Upper lobe of right lung (tissue), 1 donor: ENCODE measurements around the gene JRKL. TPM values are rescaled to one million over a fixed set of nuclear protein-coding genes. Genes with fewer than 3 reads are reported as not detected.
"Not testable (repeated sequence)": the region's sequence is repeated elsewhere in the genome, so short reads cannot be mapped to it uniquely, and the experiment has no call there.

Source experiments
- ATAC-seq: fragments of 200-7000 bp; cut with Tn5 transposase; one replicate; pipeline ENCODE4 v1.9.1; 2020; ENCODE audit warnings: mild to moderate bottlenecking, moderate library complexity
- DNase-seq: peaks from one replicate; pipeline ENCODE4 v3.0.0-alpha.2; 2020
- H3K27ac ChIP-seq: fragments of 200-600 bp; one replicate; pipeline ENCODE4 v1.8.0; 2022
- H3K27me3 ChIP-seq: fragments of 200-600 bp; one replicate; pipeline ENCODE4 v1.8.0; 2022; ENCODE audit warnings: mild to moderate bottlenecking
- H3K36me3 ChIP-seq: fragments of 200-600 bp; one replicate; pipeline ENCODE4 v1.8.0; 2022
- H3K4me1 ChIP-seq: fragments of 200-600 bp; one replicate; pipeline ENCODE4 v1.8.0; 2022
- H3K4me3 ChIP-seq: fragments of 200-600 bp; one replicate; pipeline ENCODE4 v1.8.0; 2022; ENCODE audit warnings: mild to moderate bottlenecking
- H3K9me3 ChIP-seq: fragments of 200-600 bp; one replicate; pipeline ENCODE4 v1.8.0; 2022
- CTCF ChIP-seq: fragments of 200-600 bp; IDR thresholded peaks from one replicate; pipeline ENCODE4 v1.8.0; 2022; ENCODE audit warnings: antibody characterized with exemption
- intact Hi-C: fragments of 100-400 bp; cut with DNase I; formaldehyde crosslinking; loops from one replicate; pipeline ENCODE4 v1.11.0; 2022
- total RNA-seq: library from RNA; stranded (reverse); fragmentation: NEBNext Ultra II Directional; extraction: Animal tissue kit (Norgen Biotek cat#: 25700); gene quantifications from one replicate; pipeline ENCODE4 v1.2.1, GENCODE V29; 2021
- donor health status: DM: no; HTN: yes; CAD: no; lungs with severe emphysema.

Gene JRKL
- total RNA-seq, 1 donor from 2014 or later: 9.8 TPM

- intact Hi-C loops: no loop called here
- no peaks in the 10 kb centered on the region for H3K9me3 ChIP-seq
Measured at GRCh38 chr11:96394773-96395172, 5.0 kb downstream of the JRKL start.

GRCh38 chr11:96396637-96397036 is 6.8 kb downstream of the JRKL start:
- ATAC-seq (no peak), DNase-seq (no peak)
- no peak for TF ChIP-seq CTCF
- no peaks in the 10 kb centered on the region for H3K27me3 ChIP-seq
- H3K9me3 ChIP-seq: no peaks in the 10 kb centered on the region
- no peaks in the 10 kb centered on the region for H3K36me3 ChIP-seq
- H3K4me3 ChIP-seq: no peak overlapping the region
- no peaks in the 10 kb centered on the region for H3K4me1 ChIP-seq
- intact Hi-C loops: no loop called here
- H3K27ac ChIP-seq: no peak overlapping the region

More at GRCh38 chr11:96394773-96395172, 5.0 kb downstream of the JRKL start:
- H3K27me3 ChIP-seq: no peaks in the 10 kb centered on the region
- H3K4me3 ChIP-seq: no peak overlapping the region
- H3K27ac ChIP-seq: no peak overlapping the region
- DNase-seq (no peak), ATAC-seq (no peak)
- peaks cover 6% of the 10 kb centered on the region for H3K4me1 ChIP-seq
- no peak for TF ChIP-seq CTCF
- H3K36me3 ChIP-seq: no peaks in the 10 kb centered on the region

GRCh38 chr11:96397863-96398262 is 8.1 kb downstream of the JRKL start:
- Histone ChIP-seq H3K4me1 (no peaks in the 10 kb centered on the region), H3K27ac (no peak overlapping the region), H3K27me3 (no peaks in the 10 kb centered on the region), H3K4me3 (no peak overlapping the region), H3K9me3 (no peaks in the 10 kb centered on the region), H3K36me3 (no peaks in the 10 kb centered on the region)
- ATAC-seq: no peak
- no peak for DNase-seq
- intact Hi-C loops: no loop called here
- no peak for TF ChIP-seq CTCF

- TF ChIP-seq CTCF: no peak
- Histone ChIP-seq H3K4me3 (no peak overlapping the region), H3K27me3 (no peaks in the 10 kb centered on the region), H3K36me3 (no peaks in the 10 kb centered on the region), H3K9me3 (no peaks in the 10 kb centered on the region), H3K27ac (no peak overlapping the region), H3K4me1 (no peaks in the 10 kb centered on the region)
- ATAC-seq: no peak
- DNase-seq: no peak
- intact Hi-C loops: no loop called here
Measured at GRCh38 chr11:96400697-96401096, 10.9 kb downstream of the JRKL start.

GRCh38 chr11:96411412-96411811 is 21.6 kb downstream of the JRKL start:
- H3K36me3 ChIP-seq, H3K27ac ChIP-seq, H3K4me1 ChIP-seq, DNase-seq, H3K27me3 ChIP-seq, H3K9me3 ChIP-seq, intact Hi-C loops, ATAC-seq: not testable (repeated sequence)
- H3K4me3 ChIP-seq: peak overlapping the region; percentile 25

DNA sequence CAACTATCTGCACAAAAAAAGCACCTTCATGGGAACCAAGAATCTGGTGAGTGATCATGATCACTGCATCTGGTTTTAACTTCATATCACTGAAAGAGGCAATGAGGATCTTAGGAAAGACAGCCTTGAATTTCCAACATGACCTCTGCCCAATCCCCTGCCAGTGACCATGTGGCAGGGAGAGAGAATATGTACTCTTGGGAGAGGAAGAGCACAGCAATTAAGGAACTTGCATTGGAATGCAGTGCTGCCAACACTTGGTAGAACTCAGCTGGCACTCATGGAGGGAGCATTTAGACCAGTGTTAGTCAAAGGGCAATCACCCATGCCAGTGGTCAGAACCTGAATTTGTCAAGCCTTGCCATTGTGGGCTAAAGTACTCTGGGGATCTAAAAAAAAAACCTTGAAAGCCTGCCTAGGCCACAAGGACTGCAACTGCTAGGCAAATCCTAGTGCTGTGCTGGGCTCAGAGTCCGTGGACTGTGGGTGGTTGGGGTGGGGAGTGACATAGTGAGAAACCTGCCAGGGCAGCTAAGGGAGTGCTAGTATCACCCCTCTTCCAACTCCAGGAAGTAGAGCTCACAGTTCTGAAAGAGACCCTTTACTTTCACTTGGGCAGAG is 23.1 kb downstream of the JRKL start:
- DNase-seq (no peak), ATAC-seq (no peak)
- intact Hi-C loops: no loop called here

More for the DNA sequence above, 23.1 kb downstream of the JRKL start:
- no peaks in the 10 kb centered on the region for H3K9me3 ChIP-seq
- no peaks in the 10 kb centered on the region for H3K27me3 ChIP-seq
- H3K4me1 ChIP-seq: no peaks in the 10 kb centered on the region
- no peak overlapping the region for H3K27ac ChIP-seq
- no peak overlapping the region for H3K4me3 ChIP-seq
- no peak for TF ChIP-seq CTCF
- H3K36me3 ChIP-seq: no peaks in the 10 kb centered on the region
